Right lung (tissue), 5 donors: ENCODE data around the gene TMEM63A. TPM values are rescaled to one million over a fixed set of nuclear protein-coding genes. Genes with fewer than 3 reads are reported as not detected.
"Not testable (repeated sequence)": the region's sequence is repeated elsewhere in the genome, so short reads cannot be mapped to it uniquely, and the experiment has no call there.

Experiments used
- DNase-seq, 2 donors: peaks; one replicate each; pipeline ENCODE4 v3.0.0-alpha.2; 2013
- polyA plus RNA-seq, 5 donors: library from polyadenylated mRNA; unstranded; fragments of 120-200 nt; gene quantifications; one replicate each; pipeline versions ENCODE4 v1.2.1 to v1.2.3, GENCODE V29; 2013; ENCODE audit warnings: inconsistent platforms in 1 of 5, low replicate concordance in 1 of 5; ENCODE audit not compliant: insufficient read length in 5 of 5, insufficient read depth in 1 of 5

TMEM63A gene
- polyA plus RNA-seq, 5 donors, result 103 to 163 (median 110) TPM

DNA sequence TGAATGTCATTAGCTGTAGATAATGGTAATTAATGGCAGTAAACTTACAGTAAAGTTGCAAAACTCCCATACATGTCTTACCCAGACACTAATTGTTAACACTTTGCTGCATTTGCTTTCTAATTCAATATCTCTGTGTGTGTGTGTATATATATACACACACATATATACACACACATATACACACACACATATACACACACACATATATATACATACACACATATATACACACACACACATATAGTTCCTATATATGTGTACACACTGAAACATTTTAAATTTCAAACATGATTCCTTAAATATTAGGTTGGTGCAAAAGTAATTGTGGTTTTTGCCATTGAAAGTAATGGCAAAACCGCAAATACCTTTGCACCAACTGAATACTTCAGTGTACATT, 75.9 kb downstream of the TMEM63A start:
- DNase-seq, result no peak

DNA sequence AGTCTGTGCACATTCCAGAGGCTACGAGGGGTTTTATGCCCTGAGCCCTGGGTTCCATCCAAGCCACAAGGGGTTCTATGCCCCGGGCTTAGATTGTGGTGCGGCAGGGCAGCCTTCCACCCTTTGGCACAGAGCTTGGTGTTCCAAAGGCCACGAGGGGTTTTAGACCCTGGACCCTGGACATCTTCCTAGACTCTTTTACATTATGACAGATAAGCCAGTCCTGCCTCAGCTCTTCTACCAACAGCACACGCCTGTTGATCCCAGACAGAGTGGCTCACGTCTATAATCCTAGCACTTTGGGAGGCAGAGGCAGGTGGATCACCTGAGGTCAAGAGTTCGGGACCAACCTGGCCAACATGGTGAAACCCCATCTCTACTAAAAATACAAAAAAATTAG, 81.0 kb downstream of the TMEM63A start:
- not testable (repeated sequence) for DNase-seq

DNA sequence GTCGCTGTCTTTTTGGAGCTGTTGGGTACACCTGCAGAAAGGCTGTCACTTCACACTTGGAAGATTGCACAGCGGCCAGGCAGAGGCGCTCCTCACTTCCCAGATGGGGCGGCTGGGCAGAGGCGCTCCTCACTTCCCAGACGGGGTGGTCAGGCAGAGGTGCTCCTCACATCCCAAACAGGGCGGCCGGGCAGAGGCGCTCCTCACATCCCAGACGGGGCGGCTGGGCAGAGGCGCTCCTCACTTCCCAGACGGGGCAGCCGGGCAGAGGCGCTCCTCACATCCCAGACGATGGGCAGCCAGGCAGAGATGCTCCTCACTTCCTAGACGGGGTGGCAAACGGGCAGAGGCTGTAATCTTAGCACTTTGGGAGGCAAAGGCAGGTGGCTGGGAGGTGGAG, 86.1 kb downstream of the TMEM63A start:
- DNase-seq, result not testable (repeated sequence)

Other genes with a start within 250 kb of the TMEM63A start
- gene ENAH, start 229.3 kb downstream of the TMEM63A start, polyA plus RNA-seq, result 100 to 1,000 TPM; 169 to 253 (median 235) TPM
- 100 to 1,000 TPM; 360 to 552 (median 414) TPM for gene SRP9, start 104.6 kb downstream of the TMEM63A start, polyA plus RNA-seq
- 100 to 1,000 TPM in 4 of 5 donors, 10 to 100 TPM in 1; 78.9 to 139 (median 115) TPM for gene EPHX1, start 72.3 kb downstream of the TMEM63A start, polyA plus RNA-seq
- gene LEFTY1, start 6.8 kb upstream of the TMEM63A start, polyA plus RNA-seq, result 1 to 10 TPM; 2.5 to 8.1 (median 3.7) TPM
- 10 to 100 TPM; 47.9 to 72.6 (median 58.6) TPM for gene PYCR2, start 41.9 kb upstream of the TMEM63A start, polyA plus RNA-seq
- 1 to 10 TPM; 1.1 to 3.0 (median 1.5) TPM for gene LEFTY2, start 58.8 kb upstream of the TMEM63A start, polyA plus RNA-seq
- gene SDE2, start 117.0 kb upstream of the TMEM63A start, polyA plus RNA-seq, result 10 to 100 TPM; 17.4 to 25.3 (median 22.8) TPM
- gene H3-3A, start 180.3 kb upstream of the TMEM63A start, polyA plus RNA-seq, result 1,000 to 10,000 TPM; 1,068 to 1,585 (median 1,280) TPM